NCI-H446 (cell line): ENCODE results near the gene DNPH1.

Experiments used
- DNase-seq, 2 experiments: peaks; one replicate each; lab custom pipeline; 2025; lab: John Stamatoyannopoulos, UW

The DNPH1 gene

DNA sequence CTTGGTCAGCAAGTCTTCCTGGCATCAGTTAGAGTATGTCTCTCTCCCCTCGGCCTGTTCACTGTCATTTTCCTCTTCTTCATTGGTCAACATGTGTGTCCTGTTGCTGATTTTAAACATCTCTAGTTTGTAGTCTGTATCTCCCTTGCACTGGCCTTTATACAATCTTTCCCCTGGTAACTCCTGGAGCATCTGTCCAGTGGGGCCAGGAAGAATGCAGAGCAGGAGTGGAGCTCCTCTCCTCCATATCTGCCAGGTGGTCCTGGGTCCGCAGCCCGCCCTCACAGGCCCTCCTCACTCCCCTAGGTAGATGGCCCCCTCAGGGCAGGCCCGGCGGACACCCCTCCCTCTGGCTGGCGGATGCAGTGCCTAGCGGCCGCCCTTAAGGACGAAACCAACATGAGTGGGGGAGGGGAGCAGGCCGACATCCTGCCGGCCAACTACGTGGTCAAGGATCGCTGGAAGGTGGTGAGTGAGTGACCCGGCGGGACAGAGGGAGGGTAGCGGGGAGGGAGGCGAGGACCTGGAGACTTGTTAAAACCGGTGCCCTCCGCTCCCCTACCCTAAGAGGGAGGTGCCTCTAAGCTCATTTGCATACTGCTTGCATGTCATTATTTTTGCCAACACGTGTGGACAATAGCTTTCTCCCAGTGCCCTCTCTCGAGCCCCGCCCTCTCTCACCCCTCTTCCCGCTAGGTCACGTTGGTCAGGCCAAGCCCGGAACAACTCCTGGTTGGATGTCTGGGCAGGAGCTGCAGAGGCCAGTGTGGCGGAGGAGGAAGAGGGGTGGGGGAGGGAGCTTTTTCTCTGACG is 17.2 kb upstream of the DNPH1 start:
- DNase-seq, result no peak

DNA sequence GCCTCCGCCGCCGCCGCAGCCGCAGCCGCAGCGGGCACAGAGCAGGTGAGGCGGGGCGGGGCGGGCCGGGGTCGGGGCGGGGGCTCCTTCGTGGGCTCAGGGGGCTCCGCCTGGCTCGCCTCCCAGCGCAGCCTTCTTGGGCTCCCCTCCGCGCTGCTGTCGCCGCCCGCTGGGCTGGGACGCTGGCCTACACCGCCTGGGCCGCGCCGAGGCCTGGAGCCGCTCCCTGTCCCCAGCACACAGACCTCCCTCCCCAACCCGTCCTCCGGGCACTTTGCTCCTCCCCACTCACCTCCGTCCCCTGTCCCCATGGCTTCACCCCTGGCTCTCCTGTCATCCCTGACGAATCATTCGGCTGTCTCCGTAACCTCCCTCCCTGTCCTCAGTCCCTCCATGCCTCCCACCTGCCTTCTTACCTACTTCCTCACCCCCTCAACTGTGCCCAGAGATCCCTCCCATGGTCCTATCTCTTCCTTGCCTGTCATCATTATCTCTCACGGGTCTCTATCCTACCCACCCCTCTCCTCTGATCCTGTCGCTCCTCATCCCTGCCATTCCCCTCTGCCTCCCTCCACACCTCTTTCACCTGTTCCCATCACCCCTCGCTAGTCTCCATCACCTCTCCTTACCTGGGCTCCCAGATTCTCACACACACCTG is 14.5 kb upstream of the DNPH1 start:
- no peak for DNase-seq

DNA sequence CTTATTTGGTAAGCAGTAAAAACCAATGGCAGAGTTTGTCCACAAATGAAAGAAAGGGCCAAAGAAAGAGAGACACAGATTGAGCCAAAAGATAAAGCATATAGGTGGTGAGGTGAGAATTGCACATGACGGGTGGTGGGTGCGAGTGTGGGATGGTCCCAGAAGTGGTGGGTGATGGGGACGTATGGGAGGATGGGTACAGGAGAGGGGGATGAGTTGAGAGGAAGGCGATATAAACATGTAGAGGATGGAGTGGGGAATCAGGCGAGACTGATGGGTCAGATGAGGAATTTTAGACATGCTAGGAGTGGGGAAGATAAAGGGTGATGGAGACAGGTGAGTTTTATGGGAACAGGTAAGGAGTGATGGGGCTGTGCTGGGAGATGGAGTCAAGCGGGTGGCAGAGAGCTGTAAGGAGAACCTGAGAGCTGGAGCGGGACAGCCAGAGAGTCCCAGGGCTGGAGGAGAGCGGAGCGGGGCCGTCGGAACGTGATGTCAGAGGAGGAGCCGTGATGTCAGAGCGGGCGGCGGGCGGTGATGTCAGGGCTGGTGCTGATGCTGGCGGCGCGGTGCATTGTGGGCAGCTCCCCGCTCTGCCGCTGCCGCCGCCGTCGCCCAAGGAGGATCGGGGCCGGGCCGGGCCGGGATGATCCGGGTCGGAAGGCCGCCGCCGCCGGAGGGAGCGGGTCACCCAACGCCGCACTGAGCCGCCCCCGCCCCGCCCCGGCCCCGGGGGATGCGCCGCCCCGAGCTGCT is 13.8 kb upstream of the DNPH1 start, which contains the start of gene TTBK1:
TTBK1 (plus strand) TSS at position 574 of the 756 bp plus-strand sequence. CDS start 3,180 bp downstream, outside the sequence.
- no peak for DNase-seq

DNA sequence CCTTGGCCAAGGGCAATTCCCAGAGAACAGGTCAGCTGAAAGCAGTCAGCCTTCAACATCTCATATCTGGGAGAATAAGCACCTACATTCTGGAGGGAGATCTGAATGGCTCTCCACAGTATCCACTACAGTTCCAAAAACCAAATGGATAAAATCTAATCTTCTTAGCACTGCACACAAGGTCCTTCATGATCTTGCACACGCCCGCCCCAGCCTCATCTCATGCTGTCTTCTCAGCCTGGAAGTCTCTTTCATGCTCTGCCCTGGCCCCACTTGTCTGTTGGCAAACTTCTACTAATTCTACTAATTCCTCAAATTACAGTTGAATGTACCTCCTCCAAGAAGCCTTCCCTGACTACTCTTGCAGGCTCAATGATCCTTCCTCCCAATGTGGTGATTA is 12.2 kb upstream of the DNPH1 start:
- no peak for DNase-seq

DNA sequence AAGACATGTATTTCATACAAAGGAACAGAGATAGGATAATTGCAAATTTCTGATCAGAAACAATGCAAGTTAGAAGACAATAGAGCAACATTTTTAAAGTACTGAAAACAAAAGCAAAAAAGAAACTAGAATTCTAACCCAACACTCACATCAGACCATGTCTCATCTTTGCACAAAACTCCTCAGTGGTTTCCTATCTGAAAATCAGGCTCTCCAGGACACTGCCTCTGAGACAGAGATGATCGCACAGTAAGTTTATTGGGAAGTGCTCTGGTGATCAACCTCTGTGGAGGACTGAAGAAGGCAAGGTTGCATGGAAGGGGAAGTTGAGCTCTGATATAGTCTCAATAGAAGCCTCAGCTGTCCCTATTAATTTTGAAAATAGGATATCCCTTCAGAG is 11.7 kb upstream of the DNPH1 start:
- no peak for DNase-seq

DNA sequence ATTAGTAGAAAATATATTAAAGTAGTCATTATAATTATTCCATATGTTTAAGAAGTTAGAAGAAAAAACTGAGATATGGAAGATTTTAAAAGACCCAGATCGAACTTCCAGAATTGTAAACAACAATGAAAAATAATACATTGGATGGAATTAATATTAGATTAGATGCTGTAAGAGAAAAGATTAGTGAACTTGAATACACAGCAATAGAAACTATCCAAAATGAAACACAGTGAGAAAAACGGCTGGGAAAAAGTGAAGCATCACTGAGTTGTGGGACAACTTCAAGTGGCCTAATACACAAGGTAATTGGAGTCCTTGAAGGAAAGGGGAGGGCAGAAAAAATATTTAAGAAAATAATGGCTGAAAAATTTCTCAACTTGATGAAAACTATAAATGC is 9.8 kb upstream of the DNPH1 start:
- DNase-seq, result no peak

DNA sequence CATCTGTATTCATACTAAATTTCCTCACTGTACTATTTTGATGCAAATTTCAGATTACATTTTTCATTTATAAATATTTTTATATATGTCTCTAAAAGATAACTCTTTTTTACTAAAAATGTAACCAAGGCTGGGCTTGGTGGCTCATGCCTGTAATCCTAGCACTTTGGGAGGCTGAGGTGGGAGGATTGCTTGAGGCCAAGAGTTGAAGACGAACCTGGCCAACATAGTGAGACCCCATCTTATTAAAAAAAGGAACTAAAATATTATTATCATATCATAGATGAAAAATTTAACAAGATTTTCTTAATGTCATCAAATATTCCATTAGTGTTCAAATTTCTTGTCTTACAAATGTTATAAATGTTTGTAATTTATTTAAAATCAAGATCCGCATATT is 6.6 kb upstream of the DNPH1 start:
- DNase-seq, result no peak

DNA sequence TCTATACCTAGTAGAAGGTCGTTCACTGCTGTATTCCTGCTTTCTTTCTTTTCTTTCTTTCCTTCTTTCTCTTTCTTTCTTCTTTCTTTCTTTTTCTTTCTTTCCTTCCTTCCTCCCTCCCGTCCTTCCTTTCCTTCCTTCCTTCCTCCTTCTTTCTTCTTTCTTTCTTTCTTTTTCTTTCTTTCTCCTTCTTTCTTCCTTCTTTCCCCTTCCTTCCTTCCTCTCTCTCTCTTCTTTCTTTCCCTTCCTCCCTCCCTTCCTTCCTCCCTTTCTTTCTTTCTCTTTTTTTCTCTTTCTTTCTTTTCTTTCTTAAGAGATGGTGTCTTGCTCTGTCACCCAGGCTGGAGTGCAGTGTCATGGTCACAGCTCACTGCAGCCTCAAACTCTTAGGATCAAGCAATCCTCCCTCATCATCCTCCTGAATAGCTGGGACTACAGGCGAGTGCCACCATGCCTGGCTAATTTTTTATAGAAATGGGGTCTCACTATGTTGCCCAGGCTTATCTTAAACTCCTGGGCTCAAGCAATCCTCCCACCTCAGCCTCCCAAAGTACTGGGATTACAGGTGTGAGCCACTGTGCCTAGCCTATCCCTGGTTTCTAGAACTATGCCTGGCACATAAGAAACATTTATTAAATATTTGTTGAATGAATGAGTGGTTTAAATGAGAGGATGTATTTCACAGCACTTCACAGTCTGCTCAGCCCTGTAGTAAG is 2.6 kb upstream of the DNPH1 start:
- no peak for DNase-seq

DNA sequence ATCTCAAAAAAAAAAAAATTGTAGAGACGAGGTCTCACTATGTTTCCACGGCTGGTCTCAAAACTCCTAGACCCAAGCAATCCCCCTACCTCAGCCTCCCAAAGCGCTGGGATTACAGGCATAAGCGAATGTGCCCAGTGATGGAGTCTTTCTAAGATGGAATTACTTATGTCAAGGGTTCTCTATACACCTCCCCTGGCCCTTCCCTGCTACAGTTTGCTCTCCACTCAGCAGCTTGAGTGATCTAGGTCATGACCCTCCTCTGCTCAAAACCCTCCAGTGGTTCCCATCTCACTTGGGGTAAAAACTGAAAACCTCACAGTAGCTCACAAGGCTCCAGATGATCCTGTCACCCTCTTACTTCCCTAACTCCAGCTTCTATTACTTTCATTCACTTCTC is 1.8 kb upstream of the DNPH1 start:
- no peak for DNase-seq

DNA sequence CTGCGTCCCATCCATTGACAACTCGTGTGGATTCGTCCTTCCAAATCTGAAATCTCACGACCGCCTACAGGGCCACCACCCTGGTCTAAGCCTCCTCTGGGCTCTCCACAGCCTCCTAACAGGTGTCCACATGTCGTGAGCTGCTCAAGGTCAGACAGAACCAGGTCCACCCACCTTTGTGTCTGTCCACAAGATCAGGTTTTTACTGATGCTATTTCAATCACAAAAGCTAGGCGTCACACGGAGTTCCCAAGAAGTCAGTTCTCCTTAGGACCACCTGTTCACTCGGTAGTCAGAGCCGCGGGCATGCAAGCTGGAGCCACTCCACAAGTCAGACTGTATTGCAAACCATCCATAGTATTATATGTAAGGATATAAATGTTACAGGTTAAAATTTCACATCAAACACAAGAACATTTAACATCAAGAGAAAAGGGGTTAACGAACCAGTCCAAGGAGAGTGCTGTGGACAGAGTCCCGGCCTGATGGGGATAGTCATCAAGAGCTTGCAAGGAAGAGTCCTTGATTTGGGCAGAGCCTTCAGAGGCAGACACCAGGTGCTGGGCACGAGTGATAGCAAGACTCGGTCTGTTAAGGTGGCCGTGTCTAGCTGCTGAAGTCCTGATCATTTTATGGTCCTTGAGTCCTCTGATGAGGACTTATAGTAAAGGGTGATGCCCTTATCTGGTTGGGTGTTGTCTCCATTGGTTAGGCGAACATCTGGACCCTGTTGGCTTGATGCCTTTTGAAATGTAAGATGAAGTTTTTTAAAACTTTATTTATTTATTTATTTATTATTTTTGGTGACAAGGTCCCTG is 731 bp upstream of the DNPH1 start:
- DNase-seq, result no peak

DNA sequence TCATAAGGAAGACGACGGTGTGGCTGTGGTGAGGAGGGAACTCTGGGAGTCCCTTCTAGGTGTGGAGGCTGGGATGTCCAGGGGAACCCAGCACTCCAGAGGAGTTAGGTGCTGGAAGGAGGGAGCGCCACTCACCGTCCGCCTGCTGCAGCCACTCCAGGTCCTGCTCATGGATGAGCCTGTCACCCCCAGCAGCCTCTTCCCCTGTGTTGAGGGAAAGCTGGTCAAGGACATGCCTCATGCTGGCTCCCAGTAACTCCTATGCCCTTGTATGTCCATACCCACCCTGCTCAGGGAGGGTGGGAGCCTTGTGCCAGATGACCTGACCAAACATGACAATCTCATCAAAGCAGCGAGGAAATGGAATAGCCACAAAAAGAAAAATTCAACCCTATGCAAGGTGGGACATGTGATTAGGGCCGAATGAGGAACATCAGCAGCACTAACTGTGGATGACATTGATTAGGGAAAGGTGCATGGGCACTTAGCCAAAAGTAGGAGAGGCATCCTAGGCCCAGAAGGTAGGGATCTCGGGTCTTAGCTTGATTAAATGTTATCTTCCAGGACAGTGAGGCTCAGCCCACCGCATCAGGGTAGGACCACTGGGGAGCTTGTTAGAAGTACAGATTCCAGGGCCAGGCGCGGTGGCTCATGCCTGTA is 3.0 kb downstream of the DNPH1 start:
- DNase-seq, result no peak

DNA sequence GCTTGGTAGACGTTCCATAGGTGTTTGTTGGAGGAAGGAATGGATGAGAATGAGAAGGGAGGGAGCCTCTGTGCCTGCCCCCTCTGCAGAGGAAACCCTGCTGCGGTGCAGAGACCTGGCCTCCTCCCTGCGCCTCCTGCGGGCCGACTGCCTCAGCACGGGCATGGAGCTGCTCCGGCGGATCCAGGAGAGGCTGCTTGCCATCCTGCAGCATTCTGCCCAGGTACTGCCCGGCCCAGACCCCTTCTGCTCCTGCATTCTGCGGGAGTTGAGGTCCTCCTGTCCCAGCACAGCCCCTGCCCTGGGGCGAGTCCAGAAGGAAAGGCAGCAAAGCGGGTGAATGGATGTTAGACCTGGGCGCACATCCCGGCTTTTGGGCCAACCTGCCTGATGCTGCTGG is 6.1 kb downstream of the DNPH1 start:
- no peak for DNase-seq

DNA sequence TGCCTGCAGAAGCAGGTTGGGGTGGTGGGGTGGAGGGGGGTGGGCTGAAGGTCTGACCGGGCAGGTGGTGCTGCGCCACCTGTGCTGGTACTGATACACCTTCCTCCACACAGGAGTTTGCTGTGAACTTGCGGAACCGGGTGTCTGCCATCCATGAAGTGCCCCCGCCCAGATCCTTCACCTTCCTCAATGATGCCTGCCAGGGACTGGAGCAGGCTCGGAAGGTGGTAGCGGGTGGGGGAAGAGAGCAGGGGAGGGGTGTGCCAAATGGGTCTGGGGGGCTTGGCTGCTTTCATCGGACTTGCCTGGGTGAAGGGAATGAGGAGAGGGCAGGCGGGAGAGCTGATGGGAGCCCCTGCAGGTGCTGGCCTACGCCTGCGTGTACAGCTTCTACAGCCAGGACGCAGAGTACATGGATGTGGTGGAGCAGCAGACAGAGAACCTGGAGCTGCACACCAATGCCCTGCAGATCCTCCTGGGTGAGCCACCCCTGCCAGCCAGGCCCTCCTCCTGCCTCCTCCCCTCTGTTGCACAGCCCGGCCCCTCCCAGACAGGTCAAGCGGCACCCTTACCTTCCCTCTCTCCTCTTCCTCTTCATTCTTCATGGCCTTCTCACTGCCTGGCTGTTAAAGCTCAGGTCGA is 6.7 kb downstream of the DNPH1 start:
- DNase-seq, result no peak

DNA sequence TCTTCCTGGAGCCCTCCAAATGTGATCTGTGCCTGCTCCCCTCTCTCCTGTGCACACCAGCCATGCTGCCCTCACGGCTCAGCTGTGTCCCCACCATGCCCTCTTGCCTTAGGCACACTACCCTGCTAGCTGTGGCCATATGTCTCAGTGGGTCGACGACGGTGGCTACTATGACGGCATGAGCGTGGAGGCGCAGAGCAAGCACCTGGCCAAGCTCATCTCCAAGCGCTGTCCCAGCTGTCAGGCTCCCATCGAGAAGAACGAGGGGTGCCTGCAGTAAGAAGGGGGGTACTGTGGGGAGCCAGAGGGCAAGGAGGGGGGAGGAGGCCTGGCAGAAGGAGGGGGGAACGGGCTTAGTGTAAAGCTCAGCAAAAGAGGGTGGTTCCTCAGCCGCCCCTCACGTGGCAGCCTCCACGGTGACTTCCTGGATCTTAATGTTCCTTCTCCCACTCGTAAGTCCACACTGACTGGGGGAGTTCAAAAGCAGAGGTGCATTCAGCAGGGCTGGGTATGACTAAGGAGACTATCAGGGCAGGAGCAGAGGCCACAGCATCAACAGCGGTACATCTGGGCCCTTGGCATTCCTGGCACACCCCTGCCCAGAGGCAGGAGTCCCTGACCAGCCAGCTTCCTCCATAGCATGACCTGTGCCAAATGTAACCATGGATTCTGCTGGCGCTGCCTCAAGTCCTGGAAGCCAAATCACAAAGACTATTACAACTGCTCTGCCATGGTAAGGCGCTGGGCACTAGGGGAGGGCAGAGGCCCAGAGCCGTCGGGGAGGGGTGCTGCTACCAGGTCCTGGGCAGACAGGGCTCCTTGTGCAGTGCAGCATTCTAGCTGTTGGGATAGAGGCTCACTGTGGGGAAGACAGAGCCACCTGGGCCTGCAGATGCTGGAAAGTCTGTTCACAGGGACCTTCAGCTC is 8.0 kb downstream of the DNPH1 start:
- DNase-seq, result no peak

DNA sequence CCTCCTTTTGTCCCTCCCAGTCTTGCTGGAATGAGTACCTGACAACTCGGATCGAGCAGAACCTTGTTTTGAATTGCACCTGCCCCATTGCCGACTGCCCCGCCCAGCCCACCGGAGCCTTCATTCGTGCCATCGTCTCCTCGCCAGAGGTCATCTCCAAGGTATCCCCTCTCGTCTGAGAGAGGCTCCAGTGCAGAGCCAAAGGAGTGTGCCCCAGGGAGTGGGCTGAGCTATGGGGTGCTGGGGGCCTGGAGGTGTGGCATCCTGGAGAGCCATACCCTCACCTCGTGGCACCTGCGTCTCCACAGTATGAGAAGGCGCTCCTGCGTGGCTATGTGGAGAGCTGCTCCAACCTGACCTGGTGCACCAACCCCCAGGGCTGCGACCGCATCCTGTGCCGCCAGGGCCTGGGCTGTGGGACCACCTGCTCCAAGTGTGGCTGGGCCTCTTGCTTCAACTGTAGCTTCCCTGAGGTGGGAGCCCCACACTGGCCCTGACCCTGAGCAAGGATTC is 8.8 kb downstream of the DNPH1 start:
- DNase-seq, result no peak

DNA sequence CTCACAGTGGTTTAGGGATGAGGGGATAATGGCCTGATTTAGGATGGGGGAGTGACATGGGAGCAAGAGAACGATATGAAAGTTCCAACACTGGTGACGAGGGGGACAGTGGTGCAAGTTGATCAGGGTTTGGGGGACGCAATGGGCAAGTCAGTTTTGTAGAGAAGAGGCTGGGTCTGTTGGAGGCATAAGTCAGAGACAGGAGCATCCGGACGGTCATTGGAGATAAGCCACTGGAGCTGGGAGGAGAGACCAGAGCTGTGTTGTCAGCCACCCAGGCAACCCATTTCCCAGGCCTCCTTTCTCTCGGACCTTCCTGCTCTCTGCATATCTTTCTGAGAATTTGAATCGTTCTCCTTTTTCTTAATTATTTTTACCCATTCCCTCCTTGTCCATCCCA is 9.5 kb downstream of the DNPH1 start:
- no peak for DNase-seq

DNA sequence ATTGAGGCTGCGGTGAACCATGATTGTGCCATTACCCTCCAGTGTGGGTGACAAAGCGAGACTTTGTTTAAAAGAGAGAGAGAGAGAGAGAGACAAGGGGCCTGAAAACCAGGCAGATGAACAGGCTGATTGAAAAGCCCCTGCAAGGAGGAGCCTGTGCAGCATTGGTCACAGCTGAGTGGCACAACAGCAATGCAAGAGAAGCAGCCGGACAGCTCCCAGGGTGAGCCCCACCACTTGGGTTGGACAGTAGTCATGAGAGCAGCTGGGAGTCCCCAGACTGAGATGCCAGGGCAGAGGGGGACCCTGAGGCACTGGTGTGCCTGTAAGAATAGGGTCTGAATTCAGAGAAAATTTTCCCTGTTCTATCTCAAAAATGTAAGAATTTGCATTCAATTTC is 10.2 kb downstream of the DNPH1 start:
- DNase-seq, result no peak

DNA sequence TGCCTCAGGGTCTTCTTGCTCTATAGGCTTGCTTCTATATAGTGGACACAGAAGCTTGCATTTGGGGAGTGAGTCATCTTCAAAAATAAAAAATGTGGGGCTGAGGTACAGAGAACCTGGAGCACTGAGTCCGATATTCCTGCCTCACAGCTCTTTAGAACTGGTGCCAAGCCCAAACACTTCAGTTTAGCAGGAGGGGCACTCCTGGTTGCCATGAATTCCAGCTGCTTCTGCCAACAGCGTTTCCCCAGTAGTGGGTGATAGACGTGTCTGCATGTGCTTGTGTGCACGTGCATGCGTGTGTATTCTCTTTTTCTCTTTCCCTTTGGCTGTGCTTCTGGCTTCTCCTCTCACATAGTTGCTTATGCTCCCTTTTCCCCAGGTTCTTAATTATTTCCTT is 11.9 kb downstream of the DNPH1 start:
- no peak for DNase-seq

DNA sequence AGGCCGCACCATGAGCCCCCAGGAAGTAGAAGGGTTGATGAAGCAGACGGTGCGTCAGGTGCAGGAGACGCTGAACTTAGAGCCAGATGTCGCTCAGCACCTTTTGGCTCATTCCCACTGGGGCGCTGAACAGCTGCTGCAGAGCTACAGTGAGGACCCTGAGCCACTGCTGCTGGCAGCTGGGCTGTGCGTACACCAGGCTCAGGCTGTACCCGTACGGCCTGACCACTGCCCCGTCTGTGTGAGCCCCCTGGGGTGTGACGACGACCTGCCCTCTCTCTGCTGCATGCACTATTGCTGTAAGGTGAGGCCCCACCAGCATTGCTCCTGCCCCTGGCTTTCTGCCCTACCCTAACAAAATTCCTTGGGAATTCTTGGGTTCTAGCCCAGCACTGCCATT is 13.1 kb downstream of the DNPH1 start:
- no peak for DNase-seq
